Glutamatergic neuron (in vitro differentiated cells): ENCODE data around the gene STAB2. TPM values are rescaled to one million over a fixed set of nuclear protein-coding genes. Genes with fewer than 3 reads are reported as not detected.

Experiments used
- DNase-seq: peaks from one replicate; pipeline ENCODE4 v3.0.0; 2022
- H3K27ac Mint-ChIP-seq: one replicate; pipeline ENCODE4 v1.8.0; 2020; ENCODE audit warnings: mild to moderate bottlenecking, mixed read lengths, inconsistent platforms; ENCODE audit not compliant: unreplicated experiment
- H3K27me3 Mint-ChIP-seq: one replicate; pipeline ENCODE4 v1.8.0; 2020; ENCODE audit warnings: mild to moderate bottlenecking, moderate library complexity, mixed read lengths, inconsistent platforms; ENCODE audit not compliant: unreplicated experiment
- H3K36me3 Mint-ChIP-seq: one replicate; pipeline ENCODE4 v1.8.0; 2020; ENCODE audit warnings: mild to moderate bottlenecking, mixed read lengths, inconsistent platforms; ENCODE audit not compliant: unreplicated experiment
- H3K4me1 Mint-ChIP-seq: one replicate; pipeline ENCODE4 v1.8.0; 2020; ENCODE audit warnings: mild to moderate bottlenecking, low read depth, mixed read lengths, inconsistent platforms; ENCODE audit not compliant: unreplicated experiment
- H3K4me3 Mint-ChIP-seq: one replicate; pipeline ENCODE4 v1.8.0; 2020; ENCODE audit warnings: mild to moderate bottlenecking, mixed read lengths, inconsistent platforms; ENCODE audit not compliant: unreplicated experiment
- H3K9me3 Mint-ChIP-seq: one replicate; pipeline ENCODE4 v1.8.0; 2020; ENCODE audit warnings: mild to moderate bottlenecking, moderate library complexity, mixed read lengths, inconsistent platforms; ENCODE audit not compliant: unreplicated experiment
- CTCF ChIP-seq: fragments of 200-600 bp; sonication (generic); IDR thresholded peaks from one replicate; pipeline ENCODE4 v1.5.0; 2021; ENCODE audit not compliant: partially characterized antibody, unreplicated experiment
- total RNA-seq: library from RNA; stranded (reverse); fragmentation: NEBNext Ultra II Directional; extraction: Animal tissue kit (Norgen Biotek cat#: 25700); gene quantifications from one replicate; pipeline ENCODE4 v1.2.1, GENCODE V29; 2021; ENCODE audit not compliant: unreplicated experiment

The STAB2 gene
- total RNA-seq, 1 donor from 2014 or later = not detected

- Mint-ChIP-seq H3K27ac (no peak overlapping the region), H3K36me3 (no peaks in the 10 kb centered on the region), H3K4me1 (no peaks in the 10 kb centered on the region), H3K4me3 (no peak overlapping the region), H3K9me3 (no peaks in the 10 kb centered on the region), H3K27me3 (no peaks in the 10 kb centered on the region)
- TF ChIP-seq CTCF = no peak
- DNase-seq = no peak
Observed at GRCh38 chr12:103654816-103655215, 67.7 kb downstream of the STAB2 start.

DNA sequence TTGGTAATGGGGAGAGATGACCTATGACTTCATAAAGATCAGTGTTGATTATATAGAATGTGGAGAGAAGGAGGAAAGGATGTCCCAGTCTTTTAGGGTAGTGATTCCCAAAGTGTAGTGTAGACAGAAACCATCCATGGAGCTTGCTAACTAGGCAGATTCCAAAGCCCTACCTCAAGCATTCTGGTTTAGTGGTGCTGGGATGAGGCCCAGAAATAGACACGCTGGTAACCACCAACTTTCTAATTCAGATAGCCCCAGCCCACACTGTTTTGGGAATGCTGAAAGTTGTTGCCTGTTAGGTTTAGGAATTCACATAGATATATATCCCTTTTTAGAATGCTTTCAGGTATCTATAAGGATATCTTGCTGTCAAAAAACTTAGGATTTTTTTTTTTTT is 69.2 kb downstream of the STAB2 start:
- H3K4me1 Mint-ChIP-seq = no peaks in the 10 kb centered on the region
- no peak for DNase-seq
- H3K27ac Mint-ChIP-seq = no peak overlapping the region
- H3K27me3 Mint-ChIP-seq = no peaks in the 10 kb centered on the region
- H3K4me3 Mint-ChIP-seq = no peak overlapping the region
- no peaks in the 10 kb centered on the region for H3K36me3 Mint-ChIP-seq
- no peaks in the 10 kb centered on the region for H3K9me3 Mint-ChIP-seq
- no peak for TF ChIP-seq CTCF

- no peak for DNase-seq
- TF ChIP-seq CTCF = no peak
- H3K27me3 Mint-ChIP-seq = peaks cover 2% of the 10 kb centered on the region
- no peak overlapping the region for H3K4me3 Mint-ChIP-seq
- no peak overlapping the region for H3K27ac Mint-ChIP-seq
- no peaks in the 10 kb centered on the region for H3K9me3 Mint-ChIP-seq
- H3K36me3 Mint-ChIP-seq = no peaks in the 10 kb centered on the region
- no peaks in the 10 kb centered on the region for H3K4me1 Mint-ChIP-seq
Observed at GRCh38 chr12:103657331-103657730, 70.3 kb downstream of the STAB2 start.

DNA sequence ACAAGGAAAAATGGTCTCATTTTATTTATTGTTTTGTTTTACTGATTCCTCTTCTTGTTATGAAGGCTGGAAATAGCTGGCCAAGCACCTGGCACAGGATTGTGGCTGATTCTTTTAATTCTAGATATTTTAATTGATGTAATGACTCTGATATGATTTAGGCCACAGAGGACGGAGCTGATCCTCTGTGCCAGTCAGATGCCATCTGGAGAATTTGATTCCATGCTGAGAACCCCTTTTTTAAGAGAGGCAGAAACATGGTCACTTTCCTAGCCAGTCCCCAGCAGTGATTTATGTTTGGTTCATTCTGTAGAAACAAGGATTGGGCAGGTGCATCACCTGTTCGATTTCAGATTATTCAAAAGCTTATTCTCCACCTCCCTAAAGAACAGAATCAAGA is 77.6 kb downstream of the STAB2 start:
- no peaks in the 10 kb centered on the region for H3K9me3 Mint-ChIP-seq
- TF ChIP-seq CTCF = no peak
- no peak for DNase-seq
- H3K4me1 Mint-ChIP-seq = no peaks in the 10 kb centered on the region
- H3K27me3 Mint-ChIP-seq = peaks cover 2% of the 10 kb centered on the region
- no peak overlapping the region for H3K27ac Mint-ChIP-seq
- no peak overlapping the region for H3K4me3 Mint-ChIP-seq
- no peaks in the 10 kb centered on the region for H3K36me3 Mint-ChIP-seq

DNA sequence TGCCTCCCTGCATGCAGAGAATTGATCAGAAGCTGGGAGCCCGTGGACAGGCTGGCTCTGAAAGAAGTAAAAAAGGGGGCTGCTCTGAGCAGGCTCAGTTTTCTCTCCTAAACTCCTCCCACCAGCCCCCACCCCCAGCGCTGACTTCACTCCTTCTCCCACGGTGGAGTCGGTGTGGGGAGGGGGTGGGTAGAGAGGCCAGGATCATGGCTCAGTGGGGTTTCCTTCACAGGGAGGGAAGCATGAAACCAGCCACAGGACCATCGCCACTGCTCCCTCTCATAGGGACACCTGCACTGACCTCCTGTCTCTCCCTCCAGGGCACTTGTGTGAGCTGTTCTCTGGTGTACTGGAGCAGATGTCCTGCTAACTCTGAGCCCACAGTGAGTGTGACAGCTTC is 78.9 kb downstream of the STAB2 start:
- no peak overlapping the region for H3K27ac Mint-ChIP-seq

More for the DNA sequence above, 78.9 kb downstream of the STAB2 start:
- no peak for TF ChIP-seq CTCF
- no peaks in the 10 kb centered on the region for H3K4me1 Mint-ChIP-seq
- no peaks in the 10 kb centered on the region for H3K9me3 Mint-ChIP-seq
- peak; percentile 21 for DNase-seq
- peaks cover 2% of the 10 kb centered on the region for H3K27me3 Mint-ChIP-seq
- H3K36me3 Mint-ChIP-seq = no peaks in the 10 kb centered on the region
- H3K4me3 Mint-ChIP-seq = no peak overlapping the region
